Bronchial epithelial cell (primary cell): ENCODE results near the gene TERT. TPM values are rescaled to one million over a fixed set of nuclear protein-coding genes. Genes with fewer than 3 reads are reported as not detected.

Experiments used
- DNase-seq: peaks from one replicate; pipeline ENCODE4 v3.0.0-alpha.2; 2010; ENCODE audit warnings: low read depth
- FAIRE-seq: peaks from 2 replicates; lab custom pipeline; 2011; peaks lifted over from hg19 to GRCh38; lab: Jason Lieb, UNC
- H3K27me3 ChIP-seq: 2 replicates; pipeline ENCODE4 v1.5.1; 2011; ENCODE audit warnings: low read length; ENCODE audit not compliant: control insufficient read depth, insufficient read depth
- H3K36me3 ChIP-seq: 2 replicates; pipeline ENCODE4 v1.5.1; 2011; ENCODE audit warnings: low read length; ENCODE audit not compliant: control insufficient read depth, insufficient read depth
- H3K4me3 ChIP-seq: 2 replicates; pipeline ENCODE4 v1.5.1; 2011; ENCODE audit warnings: mild to moderate bottlenecking, low read depth, low read length, control low read depth
- CTCF ChIP-seq: IDR thresholded peaks from 2 replicates; pipeline ENCODE4 v1.5.1; 2011; ENCODE audit warnings: mild to moderate bottlenecking, moderate library complexity, low read length, control low read depth, inconsistent platforms; ENCODE audit not compliant: insufficient read depth, severe bottlenecking
- total RNA-seq: library from RNA; depleted of rRNA; stranded (reverse); fragments of >200 nt; gene quantifications from 2 replicates; pipeline ENCODE4 v1.2.1, GENCODE V29; 2014

Gene TERT
- total RNA-seq, 1 donor from 2014 or later: not detected

- peak; percentile 68 for TF ChIP-seq CTCF
- Histone ChIP-seq H3K4me3 (no peak overlapping the region), H3K36me3 (no peaks in the 10 kb centered on the region), H3K27me3 (peaks cover 1% of the 10 kb centered on the region)
- FAIRE-seq (no peak), DNase-seq (no peak)
Observed at GRCh38 chr5:1208743-1209488, 86.0 kb downstream of the TERT start.

DNA sequence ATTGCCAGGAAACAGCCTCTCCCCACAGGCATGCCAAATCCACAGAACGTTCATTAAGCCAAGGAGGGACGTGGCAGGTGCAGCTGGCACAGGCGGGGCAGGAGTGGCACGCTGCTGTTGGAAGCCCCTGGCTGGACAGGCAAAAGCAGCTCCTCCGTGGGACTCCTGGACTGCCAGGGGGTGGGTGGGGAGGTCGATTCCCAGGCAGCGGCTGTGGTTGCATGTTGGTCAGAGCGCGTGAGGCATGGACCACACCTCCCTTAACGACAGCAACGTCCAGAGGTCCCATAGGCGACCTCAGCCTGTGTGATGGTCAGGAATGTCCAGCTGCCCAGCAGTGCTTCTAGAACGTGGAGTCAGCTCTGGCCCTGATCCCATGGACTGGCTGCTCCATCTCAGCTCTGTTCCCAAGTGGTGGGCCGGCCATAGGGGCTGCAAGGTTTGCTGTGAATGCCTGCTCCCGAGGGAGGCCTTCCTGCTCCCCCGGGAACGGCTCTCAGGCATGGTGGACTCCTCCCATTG, 86.6 kb downstream of the TERT start:
- H3K36me3 ChIP-seq: no peaks in the 10 kb centered on the region
- peaks cover 1% of the 10 kb centered on the region for H3K27me3 ChIP-seq
- H3K4me3 ChIP-seq: no peak overlapping the region
- DNase-seq: no peak
- FAIRE-seq: no peak
- TF ChIP-seq CTCF: no peak

DNA sequence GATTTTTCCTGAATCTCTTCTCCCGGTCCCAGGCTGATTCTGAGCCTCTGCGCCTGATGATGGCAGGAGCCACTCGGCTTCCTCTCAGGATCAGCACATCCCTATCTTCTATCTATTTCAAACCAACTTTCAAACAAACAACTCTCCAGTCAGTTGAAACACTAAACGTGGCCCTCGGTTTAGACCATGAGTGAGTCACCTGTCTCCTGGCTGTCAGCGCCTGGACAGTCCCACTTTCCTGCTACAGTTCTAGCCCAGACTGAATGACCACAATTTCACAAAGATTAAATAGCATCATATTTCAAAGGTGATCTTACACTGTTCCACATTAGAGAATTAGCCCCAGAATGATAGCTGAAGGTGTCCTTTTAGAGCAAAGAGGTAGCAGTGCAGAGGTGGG, 87.3 kb downstream of the TERT start:
- TF ChIP-seq CTCF: no peak
- H3K27me3 ChIP-seq: peaks cover 1% of the 10 kb centered on the region
- no peak overlapping the region for H3K4me3 ChIP-seq

GRCh38 chr5:1206521-1207412, 88.1 kb downstream of the TERT start:
- Histone ChIP-seq H3K36me3 (no peaks in the 10 kb centered on the region), H3K27me3 (peaks cover 1% of the 10 kb centered on the region), H3K4me3 (no peak overlapping the region)
- DNase-seq (no peak), FAIRE-seq (no peak)
- TF ChIP-seq CTCF: no peak

More for the DNA sequence above, 87.3 kb downstream of the TERT start:
- no peaks in the 10 kb centered on the region for H3K36me3 ChIP-seq
- FAIRE-seq (no peak), DNase-seq (no peak)

- FAIRE-seq (no peak), DNase-seq (no peak)
- H3K36me3 ChIP-seq: no peaks in the 10 kb centered on the region
- TF ChIP-seq CTCF: no peak
- no peak overlapping the region for H3K4me3 ChIP-seq
- peaks cover 1% of the 10 kb centered on the region for H3K27me3 ChIP-seq
Observed at GRCh38 chr5:1205255-1206180, 89.3 kb downstream of the TERT start.
